ENCODE results near the gene ZSCAN22.
"Not testable (repeated sequence)": the region's sequence is repeated elsewhere in the genome, so short reads cannot be mapped to it uniquely, and the experiment has no call there.

ZSCAN22 gene

GRCh38 chr19:58326914-58327726 lies at the start of gene ZSCAN22:
TSS of gene ZSCAN22 (plus strand) at chr19:58326994. CDS start at chr19:58334803, 7,809 bp downstream.
- peak; percentile 93 for DNase-seq

DNA sequence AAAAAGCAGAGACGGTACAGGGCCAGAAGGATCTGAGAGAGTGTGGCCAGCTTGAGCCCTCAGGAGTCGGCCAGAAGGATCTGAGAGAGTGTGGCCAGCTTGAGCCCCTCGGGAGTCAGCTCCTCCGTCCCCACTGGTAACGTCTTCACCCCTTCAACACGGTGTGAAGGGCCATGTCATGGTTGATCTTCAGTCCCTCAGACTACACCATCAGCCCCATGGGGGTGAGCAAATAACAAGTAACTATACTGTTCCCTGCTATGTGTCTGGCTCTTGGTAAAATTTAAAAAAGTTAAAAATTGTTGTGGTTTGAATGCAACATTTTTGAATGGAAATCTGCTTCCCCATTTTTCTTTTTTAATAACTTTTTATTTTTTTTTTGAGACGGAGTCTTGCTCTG lies 49.6 kb upstream of the ZSCAN22 start:
- no peak for DNase-seq

DNA sequence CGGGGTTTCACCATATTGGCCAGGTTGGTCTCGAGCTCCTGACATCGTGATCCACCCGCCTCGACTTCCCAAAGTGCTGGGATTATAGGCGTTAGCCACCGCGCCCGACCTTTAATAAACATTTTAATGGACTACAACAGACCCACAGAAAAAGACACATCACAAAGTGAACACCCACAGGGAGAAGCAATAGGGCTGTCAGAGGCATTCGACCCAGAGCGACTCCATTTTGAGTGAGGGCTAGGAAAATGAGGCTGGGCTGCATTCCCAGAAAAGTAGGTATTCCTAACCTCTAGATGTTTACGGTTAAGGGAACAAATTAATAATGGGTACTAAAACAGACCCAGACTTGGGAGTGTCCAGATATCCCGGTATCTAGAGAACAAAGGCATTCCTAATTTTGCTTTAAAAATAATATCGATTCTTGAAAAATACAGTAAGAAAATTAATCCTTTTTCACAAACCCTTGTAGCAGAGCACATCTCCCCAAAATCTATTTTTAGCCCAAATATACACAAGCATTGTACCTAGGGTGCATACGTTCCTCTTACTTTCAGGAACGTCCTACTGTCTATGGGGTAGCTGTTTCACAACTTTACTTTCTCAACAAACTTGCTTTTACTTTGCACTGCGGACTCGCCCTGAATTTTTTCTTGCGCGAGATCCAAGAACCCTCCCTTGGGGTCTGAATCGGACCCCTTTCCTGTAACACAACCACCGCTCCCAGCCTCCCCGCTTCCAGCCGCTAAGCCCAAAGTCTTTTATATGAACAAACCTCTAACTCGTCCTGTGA lies 48.9 kb upstream of the ZSCAN22 start:
- no peak for DNase-seq

GRCh38 chr19:58278541-58279041 lies 48.2 kb upstream of the ZSCAN22 start, which contains the start of gene ZNF8:
TSS of gene ZNF8 (plus strand) at chr19:58278955. CDS start at chr19:58279082, 127 bp downstream.
- peak; percentile 99 for DNase-seq

GRCh38 chr19:58279042-58279924 lies 47.5 kb upstream of the ZSCAN22 start:
- peak; percentile 67 for DNase-seq

DNA sequence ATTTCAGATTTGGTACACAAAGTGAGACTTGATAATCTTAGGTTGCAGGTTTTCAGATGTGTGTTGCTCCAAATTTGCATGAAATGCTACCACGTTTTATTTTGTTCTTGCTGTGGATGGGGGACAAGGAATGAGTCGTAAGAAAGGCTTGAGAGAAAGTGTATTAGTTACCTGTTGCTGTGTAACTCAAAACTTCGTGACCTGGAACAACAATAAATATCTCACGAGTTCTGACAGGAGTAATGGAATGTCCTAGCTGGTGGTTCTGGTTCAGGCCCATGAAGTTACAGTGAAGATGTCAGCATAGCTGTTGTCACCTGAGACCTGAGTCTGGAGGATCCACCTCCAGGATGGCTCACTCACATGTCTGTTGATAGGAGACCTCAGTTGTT lies 46.9 kb upstream of the ZSCAN22 start:
- DNase-seq = no peak

DNA sequence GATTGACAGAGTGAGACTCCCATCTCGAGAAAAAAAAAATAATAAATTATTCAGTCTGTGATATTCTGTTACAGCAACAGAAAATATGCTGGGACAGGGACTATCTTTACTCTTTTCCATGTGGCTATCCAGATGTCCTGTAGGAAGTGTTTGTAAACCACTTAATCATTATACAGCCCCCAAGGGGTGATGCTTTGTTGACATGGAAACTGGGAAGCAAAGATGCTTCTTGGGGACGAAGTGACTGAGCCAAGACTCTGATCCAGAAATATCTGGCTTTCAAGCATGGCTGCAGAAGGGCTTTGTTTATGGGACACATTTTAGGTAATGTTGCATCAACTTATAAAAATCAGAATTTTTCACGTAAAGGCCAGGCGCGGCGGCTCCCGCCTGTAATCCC lies 42.6 kb upstream of the ZSCAN22 start:
- DNase-seq = no peak

GRCh38 chr19:58291943-58292342 lies 34.9 kb upstream of the ZSCAN22 start:
- DNase-seq = no peak

GRCh38 chr19:58294743-58295374 lies 31.9 kb upstream of the ZSCAN22 start:
- no peak for DNase-seq

DNA sequence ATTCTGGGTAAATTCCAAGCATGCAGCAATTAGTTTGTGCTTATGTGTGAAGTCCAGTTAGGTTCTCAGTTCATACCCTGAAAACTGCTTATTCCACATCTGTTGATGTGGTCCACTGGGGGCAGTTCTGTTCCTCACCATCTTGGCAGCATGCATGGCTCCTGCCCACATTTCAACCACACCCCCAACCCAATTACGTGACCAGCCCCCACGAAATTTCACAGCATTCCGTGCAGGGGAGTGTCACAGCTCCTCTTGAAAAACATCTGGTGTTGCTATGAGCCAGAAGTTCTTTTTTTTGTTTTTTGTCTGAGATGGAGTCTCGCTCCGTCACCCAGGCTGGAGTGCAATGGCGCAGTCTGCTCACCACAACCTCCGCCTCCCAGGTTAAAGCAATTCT lies 30.7 kb upstream of the ZSCAN22 start:
- no peak for DNase-seq

- DNase-seq = no peak
Observed at GRCh38 chr19:58300620-58301019, 26.2 kb upstream of the ZSCAN22 start.

- DNase-seq = no peak
Observed at GRCh38 chr19:58304255-58304654, 22.5 kb upstream of the ZSCAN22 start.

DNA sequence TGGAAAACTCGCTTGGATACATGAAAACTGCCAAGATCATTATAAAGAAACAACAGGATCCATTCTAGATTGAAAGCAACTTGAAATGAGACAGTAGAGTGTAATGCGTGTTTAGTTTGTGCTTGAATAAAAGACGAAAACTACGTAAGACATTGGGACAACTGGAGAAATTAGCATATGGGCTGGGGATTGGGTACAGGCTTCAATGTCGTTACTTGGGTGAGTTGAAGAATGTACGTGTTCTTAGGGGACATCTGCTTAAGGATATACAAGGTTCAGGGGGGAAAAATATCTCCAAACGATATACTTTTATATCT lies 22.1 kb upstream of the ZSCAN22 start:
- DNase-seq = peak; percentile 7

GRCh38 chr19:58305065-58305931 lies 21.5 kb upstream of the ZSCAN22 start, which contains the start of gene ERVK3-1:
TSS of gene ERVK3-1 (plus strand) at chr19:58305377. CDS start at chr19:58312169, 6,792 bp downstream.
- DNase-seq = peak; percentile 96

GRCh38 chr19:58305932-58306323 lies 20.9 kb upstream of the ZSCAN22 start:
- DNase-seq = no peak

DNA sequence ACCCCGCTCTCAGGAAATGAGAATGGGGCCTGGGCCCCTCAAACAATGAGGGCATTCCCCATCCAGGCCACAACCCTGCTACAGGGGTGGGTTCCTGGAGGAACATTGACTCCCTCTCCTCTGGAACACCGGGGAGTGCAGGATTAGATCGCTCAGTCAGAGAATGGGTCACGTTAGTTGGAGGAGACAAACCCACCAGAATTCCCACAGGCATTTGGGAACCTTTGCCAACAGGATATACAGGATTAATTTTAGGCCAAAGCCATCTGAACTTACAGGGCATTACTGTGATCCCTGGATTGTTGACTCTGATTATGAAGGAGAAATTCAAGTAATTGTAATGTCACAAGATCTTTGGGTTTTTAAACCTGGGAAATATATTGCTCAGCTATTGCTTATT lies 19.1 kb upstream of the ZSCAN22 start:
- DNase-seq = no peak

- DNase-seq = not testable (repeated sequence)
Observed at GRCh38 chr19:58310685-58311084, 16.1 kb upstream of the ZSCAN22 start.

DNA sequence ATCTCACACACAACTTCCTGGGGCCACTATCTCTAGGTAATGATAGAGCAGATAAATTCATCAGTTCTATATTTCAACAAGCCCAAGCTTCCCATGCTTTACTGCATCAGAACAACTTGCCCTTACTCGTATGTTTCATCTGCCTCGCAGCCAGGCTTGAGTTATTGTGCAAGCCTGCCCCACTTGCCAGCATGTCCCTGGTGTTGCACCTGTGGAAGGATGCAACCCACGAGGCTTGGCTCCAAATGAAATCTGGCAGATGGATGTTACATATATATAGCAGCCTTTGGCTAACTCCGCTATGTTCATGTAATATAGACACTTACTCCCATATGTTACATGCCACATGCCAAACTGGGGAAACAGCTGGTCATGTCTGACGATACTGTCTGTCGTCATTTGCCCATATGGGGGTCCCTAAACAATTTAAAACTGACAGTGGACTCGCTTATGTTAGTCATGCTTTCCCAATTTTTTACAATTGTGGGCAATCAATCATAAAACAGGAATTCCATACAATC lies 15.4 kb upstream of the ZSCAN22 start:
- DNase-seq = no peak

DNA sequence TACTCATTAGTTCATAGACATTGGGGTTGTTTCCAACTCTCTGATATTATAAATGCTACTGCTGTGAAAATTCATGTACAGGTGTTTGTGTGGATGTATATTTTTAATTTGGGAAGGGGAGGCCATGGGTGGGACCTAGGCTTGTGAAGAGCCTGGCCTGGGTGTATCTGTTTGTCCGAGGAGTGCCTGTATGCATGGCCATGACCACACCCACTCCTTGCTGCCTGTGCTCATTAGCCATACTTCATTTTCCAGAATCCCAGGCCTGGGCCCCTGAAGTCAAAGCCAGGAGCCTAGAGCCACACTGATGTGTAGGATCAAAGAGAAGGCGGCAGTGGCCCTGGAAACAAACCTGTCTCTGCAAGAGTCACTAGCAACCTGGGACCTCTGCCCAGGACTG lies 11.2 kb upstream of the ZSCAN22 start:
- DNase-seq = no peak

DNA sequence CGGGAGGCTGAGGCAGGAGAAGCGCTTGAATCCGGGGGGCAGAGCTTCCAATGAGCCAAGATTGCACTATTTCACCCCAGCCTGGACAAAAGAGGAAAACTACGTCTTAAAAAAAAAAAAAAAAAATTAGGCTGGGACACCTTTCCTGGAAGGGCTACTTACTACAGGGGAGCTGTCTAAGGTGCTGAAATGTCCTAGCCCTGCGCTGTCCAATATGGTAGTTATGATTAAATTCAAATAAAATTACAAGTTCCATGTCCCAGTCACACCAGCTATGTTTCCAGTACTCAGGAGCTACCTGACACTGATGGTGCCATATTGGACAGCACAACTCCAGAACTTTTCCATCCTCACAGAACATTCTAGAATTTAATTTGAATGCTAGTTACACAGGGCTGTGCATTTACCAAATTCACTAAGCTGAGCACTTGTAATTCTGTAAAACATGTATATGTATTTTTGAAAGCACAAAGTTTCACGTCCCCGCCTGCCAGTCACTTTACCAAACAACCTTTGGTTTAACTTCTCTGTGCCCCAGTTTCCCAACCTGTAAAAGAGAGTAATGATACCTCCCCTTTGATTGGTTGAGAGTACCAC lies 9.2 kb upstream of the ZSCAN22 start:
- peak; percentile 35 for DNase-seq

- DNase-seq = no peak
Observed at GRCh38 chr19:58318297-58318696, 8.5 kb upstream of the ZSCAN22 start.

Measured in fibroblast of skin of right quadriceps (primary cell).